IMR-90 (cell line): ENCODE results near the gene ZMIZ1. TPM values are rescaled to one million over a fixed set of nuclear protein-coding genes. Genes with fewer than 3 reads are reported as not detected.
A peak's percentile ranks its signal among the peaks of the same experiment; 100 is the strongest.

ENCODE experiments used
- ATAC-seq: fragments of 200-7000 bp; cut with Tn5 transposase; 2 replicates; pipeline ENCODE4 v1.9.1; 2020; ENCODE audit warnings: low read depth, mild to moderate bottlenecking, moderate library complexity
- BruUV-seq: library from RNA; stranded (reverse); fragments of 400-500 nt; replicated peaks from 2 replicates; lab custom pipeline; 2021; lab: Mats Ljungman, UMichigan
- CTCF ChIA-PET: fragments of 300-600 bp; formaldehyde crosslinking; extraction: SDS; loops from one replicate; lab custom pipeline; 2021; ENCODE audit warnings: antibody characterized with exemption; lab: Yijun Ruan, JAX
- POLR2A ChIA-PET: fragments of 300-600 bp; sonication (Branson Sonifier 250); formaldehyde crosslinking; loops from one replicate; lab custom pipeline; 2022; ENCODE audit warnings: antibody characterized with exemption; ENCODE audit not compliant: unreplicated experiment; lab: Charles Lee
- DNase-seq: peaks from one replicate; pipeline ENCODE4 v3.0.0; 2013
- H2AFZ ChIP-seq: replicated peaks from 2 replicates; pipeline ENCODE3; 2013; ENCODE audit warnings: low read length, mild to moderate bottlenecking; ENCODE audit not compliant: poor library complexity
- H2AK5ac ChIP-seq: 2 replicates; pipeline ENCODE4 v1.6.1; 2013; ENCODE audit warnings: low read depth, low read length, inconsistent platforms
- H2AK9ac ChIP-seq: replicated peaks from 2 replicates; pipeline ENCODE3; 2013; ENCODE audit warnings: mild to moderate bottlenecking, low read depth, low read length, moderate library complexity; ENCODE audit not compliant: poor library complexity
- H2BK120ac ChIP-seq: 2 replicates; pipeline ENCODE4 v1.6.1; 2013; ENCODE audit warnings: low read depth, low read length, inconsistent platforms
- H2BK15ac ChIP-seq: 3 replicates; pipeline ENCODE4 v1.6.1; 2013; ENCODE audit warnings: low read depth, low read length, inconsistent platforms
- H2BK20ac ChIP-seq: 2 replicates; pipeline ENCODE4 v1.6.1; 2013; ENCODE audit warnings: low read depth, mild to moderate bottlenecking, inconsistent platforms, low read length, moderate library complexity
- H2BK5ac ChIP-seq: 2 replicates; pipeline ENCODE4 v1.6.1; 2013; ENCODE audit warnings: mild to moderate bottlenecking, low read depth, low read length, inconsistent platforms; ENCODE audit not compliant: poor library complexity, severe bottlenecking
- H3K14ac ChIP-seq: replicated peaks from 2 replicates; pipeline ENCODE4 v1.6.1; 2013; ENCODE audit warnings: low read depth, low read length, inconsistent platforms
- H3K18ac ChIP-seq: 2 replicates; pipeline ENCODE4 v1.6.1; 2013; ENCODE audit warnings: low read depth, low read length, control low read depth
- H3K23ac ChIP-seq: 2 replicates; pipeline ENCODE4 v1.6.1; 2013; ENCODE audit warnings: low read depth, low read length, inconsistent platforms
- H3K27ac ChIP-seq: 2 replicates; pipeline ENCODE4 v1.5.1; 2013; ENCODE audit warnings: mild to moderate bottlenecking, control low read depth, low read length; ENCODE audit not compliant: insufficient read depth
- H3K27me3 ChIP-seq: 2 replicates; pipeline ENCODE4 v1.6.1; 2013; ENCODE audit warnings: low read length; ENCODE audit not compliant: control insufficient read depth, insufficient read depth
- H3K36me3 ChIP-seq: 2 replicates; pipeline ENCODE4 v1.6.1; 2013; ENCODE audit warnings: low read length, mixed read lengths; ENCODE audit not compliant: control insufficient read depth, insufficient read depth
- H3K4ac ChIP-seq: 2 replicates; pipeline ENCODE4 v1.6.1; 2013; ENCODE audit warnings: low read depth, low read length, inconsistent platforms
- H3K4me1 ChIP-seq: 2 replicates; pipeline ENCODE4 v1.6.1; 2013; ENCODE audit warnings: low read length, mixed read lengths; ENCODE audit not compliant: control insufficient read depth, insufficient read depth
- H3K4me2 ChIP-seq: 2 replicates; pipeline ENCODE4 v1.6.1; 2013; ENCODE audit warnings: low read depth, mild to moderate bottlenecking, control low read depth, low read length, moderate library complexity
- H3K4me3 ChIP-seq: 2 replicates; pipeline ENCODE4 v1.5.1; 2013; ENCODE audit warnings: low read depth, mild to moderate bottlenecking, control low read depth, low read length, moderate library complexity; ENCODE audit not compliant: insufficient read depth
- H3K56ac ChIP-seq: 2 replicates; pipeline ENCODE4 v1.6.1; 2013; ENCODE audit warnings: low read length, inconsistent platforms; ENCODE audit not compliant: insufficient read depth; ENCODE audit errors: extremely low read depth
- H3K79me1 ChIP-seq, 2 experiments: 2 replicates each; pipeline ENCODE4 v1.6.1; 2013; ENCODE audit warnings: low read length in 2 of 2, inconsistent platforms in 1 of 2, low read depth in 1 of 2
- H3K9ac ChIP-seq: 2 replicates; pipeline ENCODE4 v1.6.1; 2013; ENCODE audit warnings: low read depth, low read length, control low read depth
- H3K9me1 ChIP-seq: 2 replicates; pipeline ENCODE4 v1.6.1; 2013; ENCODE audit warnings: low read length, inconsistent platforms; ENCODE audit not compliant: insufficient read depth
- H3K9me3 ChIP-seq: 2 replicates; pipeline ENCODE4 v1.6.1; 2013; ENCODE audit warnings: low read length; ENCODE audit not compliant: control insufficient read depth, insufficient read depth
- H4K20me1 ChIP-seq: 2 replicates; pipeline ENCODE4 v1.6.1; 2013; ENCODE audit warnings: low read length, inconsistent platforms; ENCODE audit not compliant: insufficient read depth
- H4K5ac ChIP-seq: 2 replicates; pipeline ENCODE4 v1.6.1; 2013; ENCODE audit warnings: mild to moderate bottlenecking, low read depth, low read length, control low read depth
- H4K8ac ChIP-seq, 2 experiments: 2 replicates each; pipeline ENCODE4 v1.6.1; 2013; ENCODE audit warnings: low read depth in 2 of 2, low read length in 2 of 2, control low read depth in 1 of 2, inconsistent platforms in 1 of 2
- H4K91ac ChIP-seq: 2 replicates; pipeline ENCODE4 v1.6.1; 2013; ENCODE audit warnings: low read depth, low read length, inconsistent platforms; ENCODE audit not compliant: insufficient read depth
- BHLHE40 ChIP-seq: fragments of 150-350 bp; IDR thresholded peaks from 2 replicates; pipeline ENCODE4 v1.6.1; 2016; ENCODE audit warnings: mild to moderate bottlenecking, low read depth, low read length
- CEBPB ChIP-seq: IDR thresholded peaks from 2 replicates; pipeline ENCODE4 v1.6.1; 2012; ENCODE audit warnings: low read depth, low read length, improper control_type of control experiment
- CHD1 ChIP-seq: IDR thresholded peaks from 2 replicates; pipeline ENCODE4 v1.6.1; 2012; ENCODE audit warnings: low read depth, low read length, improper control_type of control experiment
- ELK1 ChIP-seq: fragments of 150-350 bp; IDR thresholded peaks from 2 replicates; pipeline ENCODE4 v1.6.1; 2016; ENCODE audit warnings: low read depth, mild to moderate bottlenecking, low read length, moderate library complexity, borderline replicate concordance
- FOS ChIP-seq: fragments of 150-350 bp; IDR thresholded peaks from 2 replicates; pipeline ENCODE4 v1.6.1; 2016; ENCODE audit warnings: low read depth, low read length
- MAFK ChIP-seq: IDR thresholded peaks from 2 replicates; pipeline ENCODE4 v1.6.1; 2012; ENCODE audit warnings: low read depth, low read length, improper control_type of control experiment
- MAZ ChIP-seq: IDR thresholded peaks from 2 replicates; pipeline ENCODE4 v1.6.1; 2012; ENCODE audit warnings: low read depth, mild to moderate bottlenecking, low read length, improper control_type of control experiment, moderate library complexity, borderline replicate concordance
- MXI1 ChIP-seq: IDR thresholded peaks from 2 replicates; pipeline ENCODE4 v1.6.1; 2012; ENCODE audit warnings: low read depth, mild to moderate bottlenecking, low read length, moderate library complexity, borderline replicate concordance
- NFE2L2 ChIP-seq: fragments of 150-350 bp; IDR thresholded peaks from 2 replicates; pipeline ENCODE4 v1.6.1; 2016; ENCODE audit warnings: low read depth, mild to moderate bottlenecking, low read length
- POLR2A ChIP-seq: IDR thresholded peaks from 2 replicates; pipeline ENCODE4 v1.6.1; 2012; ENCODE audit warnings: mild to moderate bottlenecking, low read depth, low read length
- RAD21 ChIP-seq: IDR thresholded peaks from 2 replicates; pipeline ENCODE4 v1.6.1; 2012; ENCODE audit warnings: low read length, improper control_type of control experiment
- RCOR1 ChIP-seq: IDR thresholded peaks from 2 replicates; pipeline ENCODE4 v1.6.1; 2012; ENCODE audit warnings: mild to moderate bottlenecking, low read length, improper control_type of control experiment; ENCODE audit not compliant: insufficient replicate concordance
- RFX5 ChIP-seq: IDR thresholded peaks from 2 replicates; pipeline ENCODE4 v1.8.0; 2012; ENCODE audit warnings: low read depth, mild to moderate bottlenecking, low read length, moderate library complexity
- SMC3 ChIP-seq: fragments of 150-350 bp; IDR thresholded peaks from 2 replicates; pipeline ENCODE4 v1.6.1; 2016; ENCODE audit warnings: low read depth, mild to moderate bottlenecking, antibody characterized with exemption, low read length, moderate library complexity
- WGBS, 2 experiments: methylation state at CpG; one replicate each; pipeline versions ENCODE4 v1.1.5 to v1.1.7; 2013; ENCODE audit warnings: missing lambda C conversion rate in 2 of 2; ENCODE audit not compliant: insufficient read length in 1 of 2; ENCODE audit errors: extremely low coverage in 2 of 2; 5-methylcytosine and 5-hydroxymethylcytosine counted together
- dilution Hi-C: fragments of 300-500 bp; cut with HindIII; formaldehyde crosslinking; loops from one replicate; pipeline ENCODE4 v1.14.3; 2018; ENCODE audit warnings: low sequenced_read_pairs; ENCODE audit not compliant: unreplicated experiment
- in situ Hi-C: fragments of 300-500 bp; cut with MboI; formaldehyde crosslinking; loops from 3 replicates; pipeline ENCODE4 v1.14.3; 2019; ENCODE audit warnings: low sequenced_read_pairs, inconsistent platforms, mixed read lengths
- intact Hi-C: fragments of 100-400 bp; cut with micrococcal nuclease; formaldehyde crosslinking; loops from 2 replicates; pipeline ENCODE4 v1.10.0; 2022
- polyA plus RNA-seq, 3 experiments: library from polyadenylated mRNA; depleted of rRNA; stranded (reverse); fragments of >200 nt; gene quantifications; 2 replicates each; pipeline ENCODE4 v1.2.3, GENCODE V29; 2012; ENCODE audit warnings: low replicate concordance in 1 of 3
- total RNA-seq: library from RNA; depleted of rRNA; stranded (reverse); fragments of >200 nt; gene quantifications from 2 replicates; pipeline ENCODE4 v1.2.3, GENCODE V29; 2012
- TF ChIP-seq, protein P1 (sequence below): conservative IDR thresholded peaks from 2 replicates; pipeline ENCODE4 v1.5.1; 2012; ENCODE audit warnings: mild to moderate bottlenecking, low read depth, low read length, improper control_type of control experiment

Gene ZMIZ1
- total and polyA plus RNA-seq, 2 of the 4 experiments (the other 2 are of a cell fraction) = 6.6 to 48.7 TPM

- peaks cover 37% of the 10 kb centered on the region for H3K4me1 ChIP-seq
- dilution Hi-C loops = no loop called here
- TF ChIP-seq NFE2L2 (no peak), MXI1 (peak; percentile 50; the same call in 1 of the 2 replicates), CEBPB (peak; percentile 83), CHD1 (no peak), MAZ (no peak), RAD21 (peak; percentile 1; the same call in 1 of the 2 replicates), MAFK (no peak), SMC3 (no peak), POLR2A (peak; percentile 80), ELK1 (no peak), BHLHE40 (no peak), RCOR1 (no peak), RFX5 (no peak), FOS (no peak)
- TF ChIP-seq, protein P1, sequence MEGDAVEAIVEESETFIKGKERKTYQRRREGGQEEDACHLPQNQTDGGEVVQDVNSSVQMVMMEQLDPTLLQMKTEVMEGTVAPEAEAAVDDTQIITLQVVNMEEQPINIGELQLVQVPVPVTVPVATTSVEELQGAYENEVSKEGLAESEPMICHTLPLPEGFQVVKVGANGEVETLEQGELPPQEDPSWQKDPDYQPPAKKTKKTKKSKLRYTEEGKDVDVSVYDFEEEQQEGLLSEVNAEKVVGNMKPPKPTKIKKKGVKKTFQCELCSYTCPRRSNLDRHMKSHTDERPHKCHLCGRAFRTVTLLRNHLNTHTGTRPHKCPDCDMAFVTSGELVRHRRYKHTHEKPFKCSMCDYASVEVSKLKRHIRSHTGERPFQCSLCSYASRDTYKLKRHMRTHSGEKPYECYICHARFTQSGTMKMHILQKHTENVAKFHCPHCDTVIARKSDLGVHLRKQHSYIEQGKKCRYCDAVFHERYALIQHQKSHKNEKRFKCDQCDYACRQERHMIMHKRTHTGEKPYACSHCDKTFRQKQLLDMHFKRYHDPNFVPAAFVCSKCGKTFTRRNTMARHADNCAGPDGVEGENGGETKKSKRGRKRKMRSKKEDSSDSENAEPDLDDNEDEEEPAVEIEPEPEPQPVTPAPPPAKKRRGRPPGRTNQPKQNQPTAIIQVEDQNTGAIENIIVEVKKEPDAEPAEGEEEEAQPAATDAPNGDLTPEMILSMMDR = no peak
Observed at GRCh38 chr10:79070606-79071395, 2.0 kb downstream of the ZMIZ1 start.

More at GRCh38 chr10:79070606-79071395, 2.0 kb downstream of the ZMIZ1 start:
- H2AK5ac ChIP-seq = peak overlapping the region; percentile 98
- H2BK120ac ChIP-seq = peak overlapping the region; percentile 94
- H3K56ac ChIP-seq = peak overlapping the region; percentile 89
- H2BK5ac ChIP-seq = peak overlapping the region; percentile 98
- H3K27me3 ChIP-seq = no peaks in the 10 kb centered on the region
- CTCF ChIA-PET = interaction anchor here (1.6 kb wide), 1 partner anchor 125 kb away, joined by 4 read pairs; no protein-coding TSS in a partner anchor
- H4K8ac ChIP-seq = peak overlapping the region; percentile 56 to 87; a peak in 2 of 4 replicates
- POLR2A ChIA-PET = interaction anchor here (0.6 to 0.7 kb wide), 2 partner anchors 68 to 1018 kb away, joined by 3 read pairs; no protein-coding TSS in a partner anchor
- H3K4ac ChIP-seq = peak overlapping the region; percentile 98
- peak overlapping the region; percentile 87 for H3K18ac ChIP-seq
- H4K20me1 ChIP-seq = peaks cover 59% of the 10 kb centered on the region
- H3K79me1 ChIP-seq = peaks cover 0 to 60% of the 10 kb centered on the region in 2 experiments; a peak in 2 of 4 replicates
- BruUV-seq = no TSS peak
- peak overlapping the region; percentile 99 for H3K4me3 ChIP-seq
- peaks cover 29% of the 10 kb centered on the region for H3K9me1 ChIP-seq
- peak overlapping the region; percentile 97 for H4K91ac ChIP-seq
- H2BK15ac ChIP-seq = peak overlapping the region; percentile 53; the same call in 1 of the 3 replicates
- in situ Hi-C loops = loop anchor here (5.0 to 10.0 kb wide), 2 partner anchors 66 to 1026 kb away; no protein-coding TSS in a partner anchor
- peak overlapping the region; percentile 61; the same call in 1 of the 2 replicates for H4K5ac ChIP-seq
- no peaks in the 10 kb centered on the region for H3K36me3 ChIP-seq
- H3K14ac ChIP-seq = peak overlapping the region; percentile 94
- peak overlapping the region; percentile 99 for H2AK9ac ChIP-seq
- ATAC-seq = peak; percentile 9
- 0% methylated on average over 5 of the region's 32 CpGs; no CpG with 5 or more reads in 1 of the 2 experiments for WGBS, 2 experiments
- peak overlapping the region; percentile 1 for H2BK20ac ChIP-seq
- intact Hi-C loops = loop anchor here (1.0 to 5.0 kb wide), 6 partner anchors 42 to 1024 kb away; no protein-coding TSS in a partner anchor
- H2AFZ ChIP-seq = peak overlapping the region; percentile 79
- peak overlapping the region; percentile 73 for H3K4me2 ChIP-seq
- DNase-seq = peak; percentile 69
- peak overlapping the region; percentile 99 for H3K27ac ChIP-seq
- peak overlapping the region; percentile 97 for H3K9ac ChIP-seq
- H3K9me3 ChIP-seq = no peaks in the 10 kb centered on the region
- peak overlapping the region; percentile 98 for H3K23ac ChIP-seq
